Measurements from ENCODE around the gene C19orf44.

- no peak for TF ChIP-seq CTCF (IDR thresholded peaks at IDR 0.05; ENCODE audit: low read depth, low read length)
- no peak for TF ChIP-seq MYC (IDR thresholded peaks at IDR 0.05; ENCODE audit: low read depth, low read length)
- no peak for TF ChIP-seq MAX (IDR thresholded peaks at IDR 0.05; ENCODE audit: low read depth, low read length)
Measured at GRCh38 chr19:16458391-16459341, 37.5 kb upstream of the C19orf44 start.
